OCI-LY3 (cell line): Measurements from ENCODE around the gene MLC1.

Experiments used
- H2AFZ ChIP-seq: fragments of 200-600, 300-600 bp; shearing (Covaris generic); 2 replicates; pipeline ENCODE4 v1.6.0; 2014; ENCODE audit warnings: antibody characterized with exemption, low read depth, low read length
- H3K27ac ChIP-seq: fragments of 200-600, 300-600 bp; sonication (generic); 2 replicates; pipeline ENCODE4 v1.5.1; 2014; ENCODE audit warnings: mild to moderate bottlenecking, low read length, moderate library complexity, mixed read lengths
- H3K27me3 ChIP-seq: fragments of 200-600, 300-600 bp; sonication (generic); 2 replicates; pipeline ENCODE4 v1.6.1; 2014; ENCODE audit warnings: low read depth, low read length, mixed read lengths
- H3K36me3 ChIP-seq: fragments of 200-600, 300-600 bp; sonication (generic); replicated peaks from 2 replicates; pipeline ENCODE3; 2014; ENCODE audit warnings: low read depth, low read length, mixed read lengths
- H3K4me1 ChIP-seq: fragments of 300-600, 200-600 bp; sonication (generic); 2 replicates; pipeline ENCODE4 v1.6.1; 2014; ENCODE audit warnings: low read length, mixed read lengths
- H3K4me2 ChIP-seq: fragments of 200-600, 300-600 bp; sonication (generic); 2 replicates; pipeline ENCODE4 v1.6.1; 2014; ENCODE audit warnings: low read length, mixed read lengths
- H3K4me3 ChIP-seq: fragments of 300-600, 200-600 bp; sonication (generic); 2 replicates; pipeline ENCODE4 v1.5.1; 2014; ENCODE audit warnings: antibody characterized with exemption, mild to moderate bottlenecking, low read length, moderate library complexity
- H3K79me2 ChIP-seq: fragments of 300-600, 200-600 bp; shearing (Covaris generic); 2 replicates; pipeline ENCODE4 v1.6.1; 2014; ENCODE audit warnings: mild to moderate bottlenecking, low read length, mixed read lengths
- H3K9ac ChIP-seq: fragments of 300-600, 200-600 bp; shearing (Covaris generic); 2 replicates; pipeline ENCODE4 v1.6.0; 2014; ENCODE audit warnings: mild to moderate bottlenecking, low read length, moderate library complexity
- H3K9me3 ChIP-seq: fragments of 200-600, 300-600 bp; shearing (Covaris generic); 2 replicates; pipeline ENCODE4 v1.6.1; 2014; ENCODE audit warnings: low read length, mixed read lengths; ENCODE audit not compliant: insufficient read depth
- H4K20me1 ChIP-seq: fragments of 200-600, 300-600 bp; sonication (generic); 2 replicates; pipeline ENCODE4 v1.6.1; 2016; ENCODE audit warnings: low read length, mixed read lengths; ENCODE audit not compliant: insufficient read depth
- EZH2phosphoT487 ChIP-seq: fragments of 200-600 bp; shearing (Covaris generic); IDR thresholded peaks from 2 replicates; pipeline ENCODE4 v1.6.1; 2018; ENCODE audit warnings: antibody characterized with exemption, mixed run types, low read depth
- TF ChIP-seq, protein P1 (sequence below): fragments of 200-600, 300-600 bp; sonication (generic); IDR thresholded peaks from 2 replicates; pipeline ENCODE4 v1.5.1; 2014; ENCODE audit warnings: antibody characterized with exemption, low read length, low read depth

Gene MLC1

DNA sequence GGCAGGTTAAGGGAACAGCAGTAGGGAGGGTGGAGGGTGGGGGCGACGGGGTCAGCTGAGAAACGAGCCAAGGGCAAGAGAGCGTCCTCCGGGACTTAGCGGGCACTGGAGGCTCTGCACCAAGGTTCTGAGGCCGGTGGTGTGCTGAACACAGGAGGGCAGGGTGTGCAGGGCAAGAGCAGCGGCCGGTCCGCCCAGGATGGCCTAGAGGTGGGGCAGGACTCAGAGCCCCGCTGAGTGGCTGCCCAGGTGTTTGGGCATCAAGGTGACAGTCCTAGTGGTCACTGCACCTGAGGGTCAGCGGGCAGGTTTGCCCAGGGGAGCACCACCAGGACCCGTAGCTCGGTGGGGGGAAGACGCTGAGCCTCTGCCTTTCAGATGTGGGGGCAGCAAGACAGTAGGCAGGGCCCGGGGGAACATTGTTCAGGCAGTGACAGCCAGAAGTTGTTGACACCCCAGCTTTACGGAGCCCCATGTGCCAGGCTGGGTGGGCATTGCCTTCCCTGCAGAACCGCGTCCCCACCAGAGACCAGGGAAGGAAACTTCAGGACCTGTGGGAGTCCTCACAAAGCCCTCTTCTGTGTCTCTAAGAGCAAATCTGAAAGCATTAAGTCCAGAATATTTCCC is 22.6 kb downstream of the MLC1 start:
- Histone ChIP-seq H3K27me3 (no peaks in the 10 kb centered on the region), H3K9ac (no peak overlapping the region), H3K4me3 (no peak overlapping the region), H2AFZ (no peak overlapping the region), H3K9me3 (no peaks in the 10 kb centered on the region), H3K27ac (no peak overlapping the region), H3K79me2 (no peaks in the 10 kb centered on the region), H3K36me3 (no peaks in the 10 kb centered on the region), H3K4me1 (no peaks in the 10 kb centered on the region), H4K20me1 (no peaks in the 10 kb centered on the region), H3K4me2 (no peak overlapping the region)
- TF ChIP-seq EZH2phosphoT487: no peak
- TF ChIP-seq, protein P1, sequence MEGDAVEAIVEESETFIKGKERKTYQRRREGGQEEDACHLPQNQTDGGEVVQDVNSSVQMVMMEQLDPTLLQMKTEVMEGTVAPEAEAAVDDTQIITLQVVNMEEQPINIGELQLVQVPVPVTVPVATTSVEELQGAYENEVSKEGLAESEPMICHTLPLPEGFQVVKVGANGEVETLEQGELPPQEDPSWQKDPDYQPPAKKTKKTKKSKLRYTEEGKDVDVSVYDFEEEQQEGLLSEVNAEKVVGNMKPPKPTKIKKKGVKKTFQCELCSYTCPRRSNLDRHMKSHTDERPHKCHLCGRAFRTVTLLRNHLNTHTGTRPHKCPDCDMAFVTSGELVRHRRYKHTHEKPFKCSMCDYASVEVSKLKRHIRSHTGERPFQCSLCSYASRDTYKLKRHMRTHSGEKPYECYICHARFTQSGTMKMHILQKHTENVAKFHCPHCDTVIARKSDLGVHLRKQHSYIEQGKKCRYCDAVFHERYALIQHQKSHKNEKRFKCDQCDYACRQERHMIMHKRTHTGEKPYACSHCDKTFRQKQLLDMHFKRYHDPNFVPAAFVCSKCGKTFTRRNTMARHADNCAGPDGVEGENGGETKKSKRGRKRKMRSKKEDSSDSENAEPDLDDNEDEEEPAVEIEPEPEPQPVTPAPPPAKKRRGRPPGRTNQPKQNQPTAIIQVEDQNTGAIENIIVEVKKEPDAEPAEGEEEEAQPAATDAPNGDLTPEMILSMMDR: no peak

DNA sequence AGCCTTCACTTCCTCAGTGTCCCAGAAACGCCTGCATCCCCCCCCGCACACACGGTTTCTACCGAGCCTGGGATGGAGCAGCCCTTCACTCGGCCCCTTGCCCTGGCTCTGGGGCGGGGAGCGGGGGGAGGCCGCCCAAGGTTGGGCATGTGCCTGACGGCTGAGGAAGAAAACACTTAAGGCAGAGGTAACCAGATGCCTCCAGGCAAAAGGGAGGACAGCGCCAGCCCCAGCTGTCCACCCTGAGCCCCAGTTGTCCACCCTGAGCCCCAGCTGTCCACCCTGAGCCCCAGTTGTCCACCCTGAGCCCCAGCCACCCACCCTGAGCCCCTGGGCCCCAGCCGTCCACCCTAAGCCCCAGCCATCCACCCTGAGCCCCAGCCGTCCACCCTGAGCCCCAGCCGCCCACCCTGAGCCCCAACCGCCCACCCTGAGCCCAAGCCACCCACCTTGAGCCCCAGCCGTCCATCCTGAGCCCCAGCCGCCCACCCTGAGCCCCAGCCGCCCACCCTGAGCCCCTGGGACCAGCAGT is 23.3 kb downstream of the MLC1 start:
- no peak overlapping the region for H2AFZ ChIP-seq
- no peak overlapping the region for H3K27ac ChIP-seq
- no peaks in the 10 kb centered on the region for H3K36me3 ChIP-seq
- H3K9ac ChIP-seq: no peak overlapping the region
- H3K4me1 ChIP-seq: no peaks in the 10 kb centered on the region
- no peak overlapping the region for H3K4me3 ChIP-seq
- H4K20me1 ChIP-seq: no peaks in the 10 kb centered on the region
- no peaks in the 10 kb centered on the region for H3K27me3 ChIP-seq
- TF ChIP-seq, protein P1: no peak
- TF ChIP-seq EZH2phosphoT487: no peak
- H3K79me2 ChIP-seq: no peaks in the 10 kb centered on the region
- no peaks in the 10 kb centered on the region for H3K9me3 ChIP-seq
- no peak overlapping the region for H3K4me2 ChIP-seq

DNA sequence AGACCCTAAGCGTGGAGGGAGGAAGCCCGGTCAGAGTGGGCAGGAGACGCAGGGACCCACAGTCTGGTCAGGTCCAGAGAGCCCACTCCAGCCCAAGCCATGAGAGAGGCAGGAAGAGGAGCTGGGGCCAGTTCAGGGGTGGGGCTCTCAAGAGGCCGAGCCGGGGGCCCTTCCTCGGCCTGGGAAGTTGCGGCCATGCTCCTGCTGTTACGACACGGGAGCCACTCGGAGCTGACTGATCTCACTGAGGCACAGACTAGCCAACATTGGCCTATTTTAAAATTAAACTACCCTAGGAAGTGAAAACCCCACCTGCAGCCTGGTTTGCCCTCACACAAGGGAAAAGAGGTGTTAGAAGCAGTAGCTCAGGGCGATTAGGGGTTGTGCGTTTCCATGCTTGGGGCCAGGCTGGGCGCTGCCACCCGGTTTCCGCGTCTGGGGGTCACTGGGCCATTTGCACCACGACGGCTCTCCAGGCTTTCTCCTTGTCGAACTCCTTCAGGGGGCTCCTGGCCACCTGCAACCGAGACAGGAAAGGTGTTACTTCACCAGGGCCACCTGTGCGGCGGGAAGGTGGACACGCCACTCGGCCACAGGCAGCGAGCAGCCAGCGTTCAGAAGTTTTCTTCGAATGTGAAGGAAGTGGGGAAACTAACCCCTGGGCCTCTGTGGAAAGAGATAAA is 23.9 kb downstream of the MLC1 start:
- Histone ChIP-seq H3K4me3 (no peak overlapping the region), H3K27me3 (no peaks in the 10 kb centered on the region), H3K4me2 (no peak overlapping the region), H3K36me3 (no peaks in the 10 kb centered on the region), H4K20me1 (no peaks in the 10 kb centered on the region), H3K9ac (no peak overlapping the region), H3K27ac (no peak overlapping the region), H2AFZ (no peak overlapping the region), H3K9me3 (no peaks in the 10 kb centered on the region), H3K79me2 (no peaks in the 10 kb centered on the region), H3K4me1 (no peaks in the 10 kb centered on the region)
- TF ChIP-seq, protein P1: no peak
- TF ChIP-seq EZH2phosphoT487: no peak

DNA sequence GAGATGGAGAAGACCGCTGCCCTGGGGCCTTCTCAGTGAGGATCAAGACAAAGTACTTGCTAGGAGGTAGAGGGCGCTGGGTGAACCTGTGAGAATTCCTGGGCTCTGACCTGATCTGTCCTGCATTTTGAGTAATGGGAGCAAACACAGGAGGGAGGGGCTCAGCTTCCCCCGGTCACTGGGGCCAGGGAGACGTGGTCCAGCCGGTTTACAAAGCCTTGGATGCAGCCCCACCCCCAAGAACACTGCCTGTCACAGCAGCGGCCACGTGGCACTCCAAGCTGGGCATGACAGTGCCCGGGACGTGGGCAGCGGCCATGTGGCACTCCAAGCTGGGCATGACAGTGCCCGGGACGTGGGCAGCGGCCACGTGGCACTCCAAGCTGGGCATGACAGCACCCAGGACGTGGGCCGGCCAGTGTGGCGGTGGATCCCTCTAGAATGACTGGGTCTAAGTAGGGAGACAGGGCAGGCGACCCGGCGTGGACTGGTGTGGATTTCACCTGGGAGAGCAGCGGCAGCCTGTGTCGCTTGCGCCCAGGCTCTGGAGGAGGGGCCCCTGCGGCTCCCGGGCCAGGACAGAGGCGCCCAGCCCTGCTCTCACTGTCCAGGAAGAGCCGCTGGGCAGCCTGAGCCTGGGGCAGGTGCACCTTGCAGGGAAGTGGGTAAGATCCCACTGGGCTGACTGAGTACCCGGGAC is 24.6 kb downstream of the MLC1 start:
- no peak overlapping the region for H3K4me3 ChIP-seq
- no peaks in the 10 kb centered on the region for H3K9me3 ChIP-seq
- H3K36me3 ChIP-seq: no peaks in the 10 kb centered on the region
- no peaks in the 10 kb centered on the region for H3K27me3 ChIP-seq
- no peak overlapping the region for H3K27ac ChIP-seq
- no peak overlapping the region for H3K9ac ChIP-seq
- TF ChIP-seq, protein P1: no peak
- TF ChIP-seq EZH2phosphoT487: no peak
- no peaks in the 10 kb centered on the region for H3K79me2 ChIP-seq
- no peak overlapping the region for H3K4me2 ChIP-seq
- H2AFZ ChIP-seq: no peak overlapping the region
- no peaks in the 10 kb centered on the region for H4K20me1 ChIP-seq
- no peaks in the 10 kb centered on the region for H3K4me1 ChIP-seq
